BLaER1 (cell line): ENCODE measurements around the gene NT5C2.
"Not testable (repeated sequence)": the region's sequence is repeated elsewhere in the genome, so short reads cannot be mapped to it uniquely, and the experiment has no call there.

Experiments
- H3K27ac ChIP-seq: shearing (Covaris generic); formaldehyde crosslinking; 2 replicates; pipeline ENCODE4 v1.8.1; 2022
- H3K27me3 ChIP-seq: shearing (Covaris generic); formaldehyde crosslinking; 2 replicates; pipeline ENCODE4 v1.8.1; 2022
- H3K36me3 ChIP-seq: shearing (Covaris generic); formaldehyde crosslinking; 2 replicates; pipeline ENCODE4 v1.8.1; 2022
- H3K4me1 ChIP-seq: shearing (Covaris generic); formaldehyde crosslinking; 2 replicates; pipeline ENCODE4 v1.8.1; 2022
- H3K4me2 ChIP-seq: shearing (Covaris generic); formaldehyde crosslinking; 2 replicates; pipeline ENCODE4 v1.8.1; 2022
- H3K4me3 ChIP-seq: shearing (Covaris generic); formaldehyde crosslinking; 2 replicates; pipeline ENCODE4 v1.8.1; 2022
- H3K9ac ChIP-seq: shearing (Covaris generic); formaldehyde crosslinking; 2 replicates; pipeline ENCODE4 v1.8.1; 2022
- H3K9me3 ChIP-seq: shearing (Covaris generic); formaldehyde crosslinking; 2 replicates; pipeline ENCODE4 v1.8.1; 2022
- H4K20me1 ChIP-seq: shearing (Covaris generic); formaldehyde crosslinking; 2 replicates; pipeline ENCODE4 v1.8.1; 2022
- Cebpa-rat ChIP-seq: shearing (Covaris generic); IDR thresholded peaks from 2 replicates; pipeline ENCODE4 v1.8.1; 2022

NT5C2 gene

DNA sequence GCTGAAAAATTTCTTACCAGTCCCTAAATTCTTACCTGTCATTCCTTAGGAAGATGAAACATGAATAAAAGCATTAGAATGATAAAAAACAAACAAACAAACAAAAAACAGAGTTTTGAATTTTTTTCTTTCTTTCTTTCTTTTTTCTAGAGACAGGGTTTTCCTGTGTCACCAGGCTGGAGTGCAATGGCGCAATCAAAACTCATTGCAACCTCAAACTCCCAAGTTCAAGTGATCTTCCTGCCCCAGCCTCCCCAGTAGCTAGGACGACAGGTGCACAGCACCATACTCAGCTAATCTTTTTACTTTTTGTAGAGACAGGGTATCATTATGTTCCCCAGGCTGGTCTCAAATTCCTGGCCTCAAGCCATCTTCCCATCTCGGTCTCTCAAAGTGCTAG is 26.5 kb downstream of the NT5C2 start:
- no peaks in the 10 kb centered on the region for H3K27me3 ChIP-seq
- peaks cover 99% of the 10 kb centered on the region for H3K36me3 ChIP-seq
- no peak overlapping the region for H3K4me3 ChIP-seq
- no peak overlapping the region for H3K4me2 ChIP-seq
- H3K4me1 ChIP-seq, result no peaks in the 10 kb centered on the region
- peaks cover 39% of the 10 kb centered on the region for H3K9me3 ChIP-seq
- H4K20me1 ChIP-seq, result peaks cover 69% of the 10 kb centered on the region
- H3K27ac ChIP-seq, result no peak overlapping the region
- H3K9ac ChIP-seq, result no peak overlapping the region
- TF ChIP-seq Cebpa-rat, result no peak

- H3K27ac ChIP-seq, H3K9ac ChIP-seq, H3K4me1 ChIP-seq, H3K4me2 ChIP-seq, H3K27me3 ChIP-seq, H3K4me3 ChIP-seq: not testable (repeated sequence)
- peaks cover 72% of the 10 kb centered on the region for H4K20me1 ChIP-seq
- peaks cover 96% of the 10 kb centered on the region for H3K36me3 ChIP-seq
- H3K9me3 ChIP-seq, result peaks cover 44% of the 10 kb centered on the region
Measured at GRCh38 chr10:103163766-103164403, 29.2 kb downstream of the NT5C2 start.

DNA sequence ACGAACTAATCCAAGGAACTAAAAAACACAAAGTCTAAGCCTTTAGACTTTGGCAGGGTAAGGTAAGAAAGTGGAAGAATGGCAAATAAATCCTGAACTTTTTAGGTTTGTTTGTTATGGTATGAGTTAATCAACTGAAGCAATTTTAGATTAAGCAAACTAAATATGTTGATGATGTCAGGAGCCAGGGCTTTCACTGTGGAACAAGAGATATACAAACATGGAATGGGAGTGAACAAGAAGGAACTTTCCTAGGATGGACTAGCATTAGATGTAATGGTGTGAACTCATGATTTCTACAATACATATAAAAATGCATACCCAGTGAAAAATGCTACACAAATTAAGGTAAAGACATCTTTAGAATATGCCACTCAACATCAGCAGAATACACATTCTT is 35.8 kb downstream of the NT5C2 start:
- no peak for TF ChIP-seq Cebpa-rat

GRCh38 chr10:103155471-103156085 is 37.5 kb downstream of the NT5C2 start:
- TF ChIP-seq Cebpa-rat, result no peak
- H3K9me3 ChIP-seq, result peaks cover 5% of the 10 kb centered on the region; the same call in 1 of the 2 replicates

More for the DNA sequence above, 35.8 kb downstream of the NT5C2 start:
- Histone ChIP-seq H3K4me3 (no peak overlapping the region), H3K36me3 (peaks cover 88% of the 10 kb centered on the region), H4K20me1 (peaks cover 97% of the 10 kb centered on the region), H3K4me2 (no peak overlapping the region), H3K4me1 (0 out of 2 replicates have a peak, but pooled peaks cover 9% of the 10 kb centered on the region), H3K9ac (no peak overlapping the region), H3K27ac (no peak overlapping the region), H3K27me3 (no peaks in the 10 kb centered on the region), H3K9me3 (peaks cover 5% of the 10 kb centered on the region; the same call in 1 of the 2 replicates)

DNA sequence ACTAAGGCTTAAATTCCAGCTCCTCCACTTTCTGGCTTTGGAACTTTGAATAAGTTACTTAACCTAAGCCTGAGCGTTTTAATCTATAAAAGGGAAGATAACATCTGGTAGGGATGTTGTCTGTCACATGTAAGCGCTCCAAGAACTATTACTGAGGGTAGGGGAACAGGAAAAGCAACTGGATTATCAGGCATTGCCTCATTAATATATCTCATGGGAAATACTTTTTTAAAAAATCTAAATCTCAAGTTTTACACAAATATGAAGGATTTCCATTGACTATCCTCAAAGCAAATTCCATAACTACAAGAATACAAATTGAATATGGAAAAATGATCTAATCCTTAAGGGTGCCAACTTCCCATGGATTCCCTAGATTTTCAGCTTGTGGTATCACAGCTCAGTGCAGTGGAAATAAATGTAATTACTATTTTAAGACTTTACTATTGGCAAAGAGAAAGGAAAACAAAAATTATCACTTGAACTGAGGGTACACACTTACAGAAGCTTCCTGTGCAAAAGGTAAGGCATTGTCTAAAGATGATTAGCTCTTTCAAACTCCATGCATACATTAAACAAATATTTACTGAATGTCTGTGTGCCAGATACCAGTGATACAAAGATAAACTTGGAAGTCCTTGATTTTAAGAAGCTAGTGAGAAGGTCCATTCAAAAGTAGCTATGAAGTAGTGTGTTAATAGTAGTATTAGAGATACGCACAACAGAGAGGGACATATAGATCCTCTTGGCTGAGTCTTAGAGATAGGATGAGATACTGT is 38.4 kb downstream of the NT5C2 start:
- TF ChIP-seq Cebpa-rat, result no peak
- H4K20me1 ChIP-seq, result peaks cover 88% of the 10 kb centered on the region
- H3K9me3 ChIP-seq, result peaks cover 5% of the 10 kb centered on the region; the same call in 1 of the 2 replicates
- no peak overlapping the region for H3K4me2 ChIP-seq
- H3K9ac ChIP-seq, result no peak overlapping the region
- H3K36me3 ChIP-seq, result peaks cover 74% of the 10 kb centered on the region
- no peak overlapping the region for H3K4me3 ChIP-seq
- H3K4me1 ChIP-seq, result 0 out of 2 replicates have a peak, but pooled peaks cover 9% of the 10 kb centered on the region
- no peak overlapping the region for H3K27ac ChIP-seq
- H3K27me3 ChIP-seq, result no peaks in the 10 kb centered on the region

More at GRCh38 chr10:103155471-103156085, 37.5 kb downstream of the NT5C2 start:
- Histone ChIP-seq H3K4me1 (0 out of 2 replicates have a peak, but pooled peaks cover 9% of the 10 kb centered on the region), H3K27me3 (no peaks in the 10 kb centered on the region), H3K4me3 (no peak overlapping the region), H4K20me1 (peaks cover 88% of the 10 kb centered on the region), H3K4me2 (no peak overlapping the region), H3K9ac (no peak overlapping the region), H3K27ac (no peak overlapping the region), H3K36me3 (peaks cover 82% of the 10 kb centered on the region)

- Histone ChIP-seq H3K36me3 (peaks cover 73% of the 10 kb centered on the region), H3K27ac (no peak overlapping the region), H3K4me1 (0 out of 2 replicates have a peak, but pooled peaks cover 9% of the 10 kb centered on the region), H3K4me2 (no peak overlapping the region), H4K20me1 (peaks cover 85% of the 10 kb centered on the region), H3K9me3 (no peaks in the 10 kb centered on the region), H3K9ac (no peak overlapping the region), H3K4me3 (no peak overlapping the region), H3K27me3 (no peaks in the 10 kb centered on the region)
- TF ChIP-seq Cebpa-rat, result no peak
Measured at GRCh38 chr10:103153302-103154197, 39.5 kb downstream of the NT5C2 start.

GRCh38 chr10:103149991-103150622 is 43.0 kb downstream of the NT5C2 start:
- no peak overlapping the region for H3K4me3 ChIP-seq
- H3K27ac ChIP-seq, result no peak overlapping the region
- 0 out of 2 replicates have a peak, but pooled peaks cover under 1% of the 10 kb centered on the region for H3K4me1 ChIP-seq
- H3K9me3 ChIP-seq, result no peaks in the 10 kb centered on the region
- no peak for TF ChIP-seq Cebpa-rat
- H3K36me3 ChIP-seq, result peaks cover 63% of the 10 kb centered on the region
- no peak overlapping the region for H3K4me2 ChIP-seq
- no peaks in the 10 kb centered on the region for H3K27me3 ChIP-seq
- H4K20me1 ChIP-seq, result peaks cover 83% of the 10 kb centered on the region
- no peak overlapping the region for H3K9ac ChIP-seq

- Histone ChIP-seq H3K27me3 (no peaks in the 10 kb centered on the region), H3K27ac (no peak overlapping the region), H3K4me2 (no peak overlapping the region), H3K4me3 (no peak overlapping the region), H3K36me3 (peaks cover 66% of the 10 kb centered on the region), H3K4me1 (no peaks in the 10 kb centered on the region), H3K9ac (no peak overlapping the region), H4K20me1 (peaks cover 83% of the 10 kb centered on the region), H3K9me3 (no peaks in the 10 kb centered on the region)
- no peak for TF ChIP-seq Cebpa-rat
Measured at GRCh38 chr10:103147645-103148044, 45.4 kb downstream of the NT5C2 start.

GRCh38 chr10:103145860-103146466 is 47.1 kb downstream of the NT5C2 start:
- H3K4me1 ChIP-seq, result no peaks in the 10 kb centered on the region
- H3K4me3 ChIP-seq, result no peak overlapping the region
- no peaks in the 10 kb centered on the region for H3K27me3 ChIP-seq
- H3K4me2 ChIP-seq, result no peak overlapping the region
- no peak overlapping the region for H3K27ac ChIP-seq
- peaks cover 88% of the 10 kb centered on the region for H4K20me1 ChIP-seq
- no peaks in the 10 kb centered on the region for H3K9me3 ChIP-seq
- H3K9ac ChIP-seq, result no peak overlapping the region
- peaks cover 73% of the 10 kb centered on the region for H3K36me3 ChIP-seq
- no peak for TF ChIP-seq Cebpa-rat
